Trophoblast cell (in vitro differentiated cells and primary cell): ENCODE data around the gene DHX30.

Source experiments
- DNase-seq, 2 donors: peaks; one replicate each; pipeline ENCODE4 v3.0.0-alpha.2; 2016
- H2AFZ ChIP-seq: 2 replicates; pipeline ENCODE4 v1.6.1; 2013; ENCODE audit warnings: low read length, moderate library complexity, mild to moderate bottlenecking; ENCODE audit not compliant: insufficient read depth, poor library complexity
- H2AK5ac ChIP-seq: 2 replicates; pipeline ENCODE4 v1.6.1; 2013; ENCODE audit warnings: mild to moderate bottlenecking, low read length
- H2BK120ac ChIP-seq: 2 replicates; pipeline ENCODE4 v1.6.1; 2013; ENCODE audit warnings: low read length, mild to moderate bottlenecking, moderate library complexity; ENCODE audit not compliant: insufficient read depth, poor library complexity
- H2BK12ac ChIP-seq: 2 replicates; pipeline ENCODE4 v1.6.1; 2013; ENCODE audit warnings: mild to moderate bottlenecking, low read length, moderate library complexity
- H2BK5ac ChIP-seq: 2 replicates; pipeline ENCODE4 v1.6.1; 2013; ENCODE audit warnings: low read length, low read depth, moderate library complexity, mild to moderate bottlenecking; ENCODE audit not compliant: poor library complexity
- H3K14ac ChIP-seq: 2 replicates; pipeline ENCODE4 v1.6.1; 2013; ENCODE audit warnings: mild to moderate bottlenecking, low read length
- H3K18ac ChIP-seq: 2 replicates; pipeline ENCODE4 v1.6.1; 2013; ENCODE audit warnings: mild to moderate bottlenecking, low read length
- H3K23ac ChIP-seq: 2 replicates; pipeline ENCODE4 v1.6.1; 2013; ENCODE audit warnings: low read length
- H3K27ac ChIP-seq: 2 replicates; pipeline ENCODE4 v1.5.1; 2013; ENCODE audit warnings: low read depth, mild to moderate bottlenecking, inconsistent platforms, low read length, moderate library complexity
- H3K27me3 ChIP-seq: 2 replicates; pipeline ENCODE4 v1.6.1; 2013; ENCODE audit warnings: inconsistent platforms, mild to moderate bottlenecking, low read length, moderate library complexity; ENCODE audit not compliant: insufficient read depth
- H3K36me3 ChIP-seq, 2 experiments: 1 replicate in 1 of 2; 2 replicates in 1 of 2; pipeline ENCODE4 v1.6.1; 2013; ENCODE audit warnings: low read length in 2 of 2, mild to moderate bottlenecking in 2 of 2, moderate library complexity in 1 of 2; ENCODE audit not compliant: insufficient read depth in 2 of 2, control insufficient read depth in 1 of 2
- H3K4ac ChIP-seq: 2 replicates; pipeline ENCODE4 v1.6.1; 2013; ENCODE audit warnings: low read depth, mild to moderate bottlenecking, low read length, moderate library complexity
- H3K4me1 ChIP-seq, 2 experiments: 1 replicate in 1 of 2; 2 replicates in 1 of 2; pipeline ENCODE4 v1.6.1; 2013; ENCODE audit warnings: low read length in 2 of 2, mild to moderate bottlenecking in 2 of 2, moderate library complexity in 1 of 2; ENCODE audit not compliant: insufficient read depth in 2 of 2, control insufficient read depth in 1 of 2
- H3K4me2 ChIP-seq: 2 replicates; pipeline ENCODE4 v1.6.1; 2013; ENCODE audit warnings: inconsistent platforms, mild to moderate bottlenecking, low read length, moderate library complexity
- H3K4me3 ChIP-seq: 2 replicates; pipeline ENCODE4 v1.5.1; 2013; ENCODE audit warnings: mild to moderate bottlenecking, low read depth, low read length, inconsistent platforms
- H3K79me1 ChIP-seq: one replicate; pipeline ENCODE4 v1.6.1; 2013; ENCODE audit warnings: low read length
- H3K79me2 ChIP-seq: 2 replicates; pipeline ENCODE4 v1.6.1; 2013; ENCODE audit warnings: low read length, mild to moderate bottlenecking; ENCODE audit not compliant: control insufficient read depth, insufficient read depth, poor library complexity
- H3K9ac ChIP-seq: 2 replicates; pipeline ENCODE4 v1.6.1; 2013; ENCODE audit warnings: mild to moderate bottlenecking, low read length
- H3K9me3 ChIP-seq: 2 replicates; pipeline ENCODE4 v1.6.1; 2013; ENCODE audit warnings: low read depth, mild to moderate bottlenecking, control low read depth, inconsistent platforms, low read length; ENCODE audit not compliant: insufficient read depth
- H4K12ac ChIP-seq: 2 replicates; pipeline ENCODE4 v1.6.1; 2013; ENCODE audit warnings: low read depth, mild to moderate bottlenecking, low read length, moderate library complexity
- H4K8ac ChIP-seq: 2 replicates; pipeline ENCODE4 v1.6.1; 2013; ENCODE audit warnings: low read depth, mild to moderate bottlenecking, low read length, moderate library complexity
- H4K91ac ChIP-seq: one replicate; pipeline ENCODE4 v1.6.1; 2013; ENCODE audit warnings: low read depth, mild to moderate bottlenecking, low read length, moderate library complexity
- WGBS: extraction: QIAGEN DNeasy Blood & Tissue Kit; methylation state at CpG from one replicate; pipeline ENCODE4 v1.1.7; 2013; ENCODE audit warnings: missing lambda C conversion rate; ENCODE audit not compliant: insufficient read length, insufficient coverage; ENCODE audit errors: extremely low coverage; 5-methylcytosine and 5-hydroxymethylcytosine counted together

Gene DHX30

DNA sequence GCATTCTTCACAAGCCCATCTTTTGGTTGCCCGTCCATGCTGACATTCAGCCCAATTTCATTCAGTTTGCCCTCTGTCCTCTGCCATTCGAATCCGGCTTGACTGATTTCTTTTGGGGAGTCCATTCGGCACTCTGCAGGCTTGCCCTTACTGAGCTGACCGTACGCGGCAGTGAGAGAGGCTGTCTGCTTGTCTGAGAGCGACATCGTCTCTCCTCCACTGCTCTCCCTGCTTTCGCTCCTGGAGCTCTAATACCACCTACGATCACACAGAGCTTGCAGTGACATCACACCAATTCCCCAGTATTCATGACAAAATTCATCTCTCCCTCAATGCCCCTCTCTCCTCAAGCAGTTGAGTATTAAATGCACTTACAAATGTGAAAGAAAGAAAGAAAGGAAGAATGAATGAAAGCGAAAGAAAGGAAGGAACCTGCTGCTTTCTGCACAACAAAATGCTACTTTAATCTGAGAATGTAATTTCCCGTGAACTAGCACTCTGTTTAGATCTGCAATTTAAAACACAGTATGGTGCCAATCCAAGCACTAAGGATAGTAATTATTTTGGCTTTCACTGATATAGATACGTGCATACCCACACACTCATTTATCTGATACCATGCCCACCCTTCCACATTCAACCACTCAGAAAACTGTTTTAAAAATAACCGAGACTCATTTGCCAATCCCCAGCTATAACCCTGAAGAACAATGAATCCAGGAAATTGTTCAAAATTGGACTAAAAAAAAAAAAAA lies 89.5 kb downstream of the DHX30 start:
- Histone ChIP-seq H3K4ac (no peak overlapping the region), H3K18ac (no peak overlapping the region), H3K27me3 (no peaks in the 10 kb centered on the region), H3K23ac (no peak overlapping the region), H2BK5ac (no peak overlapping the region), H2BK12ac (no peak overlapping the region), H3K4me2 (no peak overlapping the region), H2BK120ac (no peak overlapping the region), H4K12ac (no peak overlapping the region), H3K4me1 (no peaks in the 10 kb centered on the region), H2AFZ (no peak overlapping the region), H2AK5ac (no peak overlapping the region), H3K36me3 (peaks cover 15 to 26% of the 10 kb centered on the region in 2 experiments), H4K91ac (no peak overlapping the region), H3K9me3 (no peaks in the 10 kb centered on the region), H3K4me3 (no peak overlapping the region), H3K14ac (no peak overlapping the region), H4K8ac (no peak overlapping the region), H3K9ac (no peak overlapping the region), H3K79me2 (no peaks in the 10 kb centered on the region), H3K27ac (no peak overlapping the region), H3K79me1 (no peaks in the 10 kb centered on the region)
- no peak for DNase-seq
- no CpG with 5 or more reads among the region's 15 CpGs for WGBS

DNA sequence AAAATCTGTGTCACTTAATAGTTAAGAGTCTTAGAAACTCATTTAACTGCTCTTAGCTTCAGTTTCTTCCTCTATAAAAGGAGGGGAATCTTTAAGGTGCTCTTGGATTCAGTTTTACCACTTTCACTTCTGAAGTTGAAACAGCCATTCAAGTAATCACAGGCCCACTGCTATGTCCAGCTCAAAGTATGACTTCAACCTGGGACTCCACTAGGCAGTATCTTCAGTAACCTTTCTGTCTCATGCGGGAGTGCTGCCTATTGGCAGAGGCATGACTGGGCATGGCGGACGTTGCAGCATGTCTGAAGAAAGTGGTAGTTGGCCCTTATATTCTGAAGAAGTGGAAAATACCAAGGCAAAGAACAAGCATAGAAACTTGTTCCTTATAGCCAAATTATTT lies 92.3 kb downstream of the DHX30 start:
- Histone ChIP-seq H3K9ac (no peak overlapping the region), H3K18ac (no peak overlapping the region), H3K9me3 (no peaks in the 10 kb centered on the region), H3K79me2 (no peaks in the 10 kb centered on the region), H3K27ac (no peak overlapping the region), H3K4me2 (no peak overlapping the region), H4K8ac (no peak overlapping the region), H3K14ac (no peak overlapping the region), H3K4ac (no peak overlapping the region), H2BK120ac (no peak overlapping the region), H3K36me3 (peaks cover 18 to 27% of the 10 kb centered on the region in 2 experiments), H3K4me3 (no peak overlapping the region), H2AK5ac (no peak overlapping the region), H3K23ac (no peak overlapping the region), H2BK12ac (no peak overlapping the region), H2AFZ (no peak overlapping the region), H4K91ac (no peak overlapping the region), H3K79me1 (no peaks in the 10 kb centered on the region), H3K4me1 (peaks cover 0 to 4% of the 10 kb centered on the region in 2 experiments), H2BK5ac (no peak overlapping the region), H3K27me3 (no peaks in the 10 kb centered on the region), H4K12ac (no peak overlapping the region)
- WGBS, result no CpG with 5 or more reads among the region's 3 CpGs
- no peak for DNase-seq

DNA sequence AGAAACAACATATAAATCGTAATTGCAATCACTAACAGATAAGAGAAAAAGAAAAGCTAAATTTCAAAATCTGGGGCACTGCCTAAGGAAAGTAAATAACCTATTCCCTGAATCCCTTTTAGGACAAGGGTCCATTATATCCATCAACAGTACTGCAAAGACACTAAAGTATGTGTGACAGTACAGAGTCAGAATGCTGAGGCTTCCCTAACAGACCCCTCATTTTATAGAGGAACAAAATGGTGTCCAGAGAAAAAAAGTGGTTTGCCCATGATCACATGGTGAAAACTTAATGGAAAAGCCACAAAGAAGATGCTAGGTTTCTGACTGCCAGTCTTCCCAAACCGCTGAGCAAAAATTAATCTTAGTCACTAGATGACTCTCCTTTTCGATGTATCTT lies 93.8 kb downstream of the DHX30 start:
- H3K27ac ChIP-seq, result no peak overlapping the region
- no peak overlapping the region for H3K9ac ChIP-seq
- no peaks in the 10 kb centered on the region for H3K79me2 ChIP-seq
- DNase-seq, result no peak
- no peaks in the 10 kb centered on the region for H3K79me1 ChIP-seq
- H4K8ac ChIP-seq, result no peak overlapping the region
- no peak overlapping the region for H2BK5ac ChIP-seq
- peaks cover 13 to 17% of the 10 kb centered on the region in 2 experiments for H3K36me3 ChIP-seq
- no peak overlapping the region for H2BK12ac ChIP-seq
- H4K91ac ChIP-seq, result no peak overlapping the region
- H3K27me3 ChIP-seq, result no peaks in the 10 kb centered on the region
- H3K4me2 ChIP-seq, result no peak overlapping the region
- H3K4me3 ChIP-seq, result no peak overlapping the region
- H3K4me1 ChIP-seq, result peaks cover 0 to 4% of the 10 kb centered on the region in 2 experiments
- no peak overlapping the region for H4K12ac ChIP-seq
- H3K14ac ChIP-seq, result no peak overlapping the region
- no peak overlapping the region for H2AK5ac ChIP-seq
- no peak overlapping the region for H3K4ac ChIP-seq
- H3K9me3 ChIP-seq, result no peaks in the 10 kb centered on the region
- no peak overlapping the region for H2AFZ ChIP-seq
- H3K23ac ChIP-seq, result no peak overlapping the region
- WGBS, result no CpG with 5 or more reads among the region's 3 CpGs
- H3K18ac ChIP-seq, result no peak overlapping the region
- no peak overlapping the region for H2BK120ac ChIP-seq

DNA sequence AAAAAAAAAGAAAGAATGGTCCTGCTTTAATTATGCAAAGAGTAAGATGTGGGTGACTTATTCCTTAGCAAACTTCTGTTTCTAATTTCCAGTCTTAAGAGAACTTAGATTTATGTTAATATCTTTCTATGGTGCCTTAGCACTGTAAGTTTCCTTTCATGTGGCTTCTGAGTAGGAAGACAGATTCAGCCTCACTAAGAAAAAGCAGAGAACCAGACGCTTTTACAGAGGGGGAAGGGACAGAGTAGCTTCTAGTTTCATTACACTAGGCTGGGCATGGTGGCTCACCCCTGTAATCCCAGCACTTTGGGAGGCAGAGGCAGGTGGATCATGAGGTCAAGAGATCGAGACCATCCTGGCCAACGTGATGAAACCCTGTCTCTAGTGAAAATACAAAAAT lies 95.0 kb downstream of the DHX30 start:
- peaks cover 0 to 4% of the 10 kb centered on the region in 2 experiments for H3K4me1 ChIP-seq
- H3K14ac ChIP-seq, result no peak overlapping the region
- H2AK5ac ChIP-seq, result no peak overlapping the region
- H3K4me2 ChIP-seq, result no peak overlapping the region
- no peak overlapping the region for H4K12ac ChIP-seq
- no peak for DNase-seq
- no peaks in the 10 kb centered on the region for H3K27me3 ChIP-seq
- no peak overlapping the region for H3K18ac ChIP-seq
- no peaks in the 10 kb centered on the region for H3K79me1 ChIP-seq
- no peak overlapping the region for H4K8ac ChIP-seq
- no peak overlapping the region for H3K27ac ChIP-seq
- H2BK12ac ChIP-seq, result no peak overlapping the region
- H4K91ac ChIP-seq, result no peak overlapping the region
- H3K4ac ChIP-seq, result no peak overlapping the region
- no peak overlapping the region for H3K9ac ChIP-seq
- no peak overlapping the region for H3K4me3 ChIP-seq
- H3K9me3 ChIP-seq, result no peaks in the 10 kb centered on the region
- H2AFZ ChIP-seq, result no peak overlapping the region
- H3K36me3 ChIP-seq, result peaks cover 9 to 11% of the 10 kb centered on the region in 2 experiments
- H2BK120ac ChIP-seq, result no peak overlapping the region
- no peak overlapping the region for H3K23ac ChIP-seq
- no peak overlapping the region for H2BK5ac ChIP-seq
- no peaks in the 10 kb centered on the region for H3K79me2 ChIP-seq
- WGBS, result no CpG with 5 or more reads among the region's 3 CpGs
